Mucosa of stomach (tissue), 1 donor: ENCODE measurements around the gene TJP2.

Experiments
- H3K27me3 ChIP-seq: one replicate; pipeline ENCODE4 v1.7.0; 2013; ENCODE audit warnings: mild to moderate bottlenecking, low read length; ENCODE audit not compliant: control insufficient read depth, insufficient read depth
- H3K36me3 ChIP-seq: one replicate; pipeline ENCODE4 v1.7.0; 2013; ENCODE audit warnings: low read length; ENCODE audit not compliant: control insufficient read depth, insufficient read depth
- H3K4me1 ChIP-seq: one replicate; pipeline ENCODE4 v1.7.0; 2013; ENCODE audit warnings: mild to moderate bottlenecking, low read length; ENCODE audit not compliant: control insufficient read depth, insufficient read depth
- H3K4me3 ChIP-seq: one replicate; pipeline ENCODE4 v1.7.0; 2013; ENCODE audit warnings: low read length
- H3K9ac ChIP-seq: one replicate; pipeline ENCODE4 v1.7.0; 2013; ENCODE audit warnings: mild to moderate bottlenecking, low read length, moderate library complexity
- H3K9me3 ChIP-seq: one replicate; pipeline ENCODE4 v1.7.0; 2013; ENCODE audit warnings: mild to moderate bottlenecking, low read length, moderate library complexity; ENCODE audit not compliant: control insufficient read depth
- donor health status: Pancreatic carcinoma.

The TJP2 gene

DNA sequence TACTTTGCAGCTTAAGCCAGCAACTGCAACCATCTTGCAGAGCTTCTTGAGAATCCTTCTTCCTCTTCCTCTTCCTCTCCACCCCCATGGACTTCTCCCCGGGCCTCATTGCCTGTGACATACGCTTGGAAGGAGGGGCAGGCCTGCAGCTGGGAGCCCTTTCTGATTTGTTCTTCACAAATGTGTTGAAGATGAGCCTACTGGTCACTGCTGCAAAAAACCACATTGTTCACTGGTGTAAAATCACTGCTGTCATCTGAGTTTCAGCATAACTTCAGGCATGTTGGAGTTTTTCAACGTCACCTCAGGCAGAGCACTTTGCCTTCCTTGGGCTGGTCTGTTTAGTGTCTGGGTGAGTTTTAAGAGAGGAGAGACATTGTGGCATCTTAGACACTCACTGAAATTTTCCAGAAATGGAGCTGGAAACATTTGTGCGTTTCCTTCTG, 7.9 kb downstream of the TJP2 start:
- Histone ChIP-seq H3K4me3 (no peak overlapping the region), H3K9ac (no peak overlapping the region), H3K9me3 (no peaks in the 10 kb centered on the region), H3K4me1 (peaks cover 56% of the 10 kb centered on the region), H3K36me3 (no peaks in the 10 kb centered on the region), H3K27me3 (no peaks in the 10 kb centered on the region)

DNA sequence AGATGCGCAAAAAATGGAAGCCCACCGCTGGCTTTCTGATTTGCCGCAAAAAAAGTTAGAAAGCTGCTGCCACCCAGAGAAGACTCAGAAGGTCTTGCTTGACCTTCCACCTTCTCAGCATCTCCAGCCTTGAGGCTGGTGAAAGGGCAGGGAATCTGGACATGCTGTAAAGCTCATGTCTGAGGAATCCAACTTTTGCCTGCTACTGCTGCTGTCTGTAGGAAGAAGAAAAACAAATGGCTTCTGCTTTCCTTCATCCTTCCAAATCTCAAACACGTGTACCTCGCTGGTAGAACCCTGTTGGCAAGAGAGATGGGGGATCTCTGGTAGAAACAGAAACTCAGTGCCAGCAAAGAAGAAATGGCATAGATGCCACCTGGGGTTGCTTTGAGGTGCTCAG, 10.2 kb downstream of the TJP2 start:
- H3K4me3 ChIP-seq: no peak overlapping the region
- no peaks in the 10 kb centered on the region for H3K27me3 ChIP-seq
- no peaks in the 10 kb centered on the region for H3K36me3 ChIP-seq
- H3K9ac ChIP-seq: no peak overlapping the region
- H3K9me3 ChIP-seq: no peaks in the 10 kb centered on the region
- peaks cover 62% of the 10 kb centered on the region for H3K4me1 ChIP-seq

- Histone ChIP-seq H3K27me3 (no peaks in the 10 kb centered on the region), H3K9ac (no peak overlapping the region), H3K4me1 (peaks cover 61% of the 10 kb centered on the region), H3K9me3 (no peaks in the 10 kb centered on the region), H3K4me3 (no peak overlapping the region), H3K36me3 (no peaks in the 10 kb centered on the region)
Observed at GRCh38 chr9:69186841-69187611, 12.9 kb downstream of the TJP2 start.

DNA sequence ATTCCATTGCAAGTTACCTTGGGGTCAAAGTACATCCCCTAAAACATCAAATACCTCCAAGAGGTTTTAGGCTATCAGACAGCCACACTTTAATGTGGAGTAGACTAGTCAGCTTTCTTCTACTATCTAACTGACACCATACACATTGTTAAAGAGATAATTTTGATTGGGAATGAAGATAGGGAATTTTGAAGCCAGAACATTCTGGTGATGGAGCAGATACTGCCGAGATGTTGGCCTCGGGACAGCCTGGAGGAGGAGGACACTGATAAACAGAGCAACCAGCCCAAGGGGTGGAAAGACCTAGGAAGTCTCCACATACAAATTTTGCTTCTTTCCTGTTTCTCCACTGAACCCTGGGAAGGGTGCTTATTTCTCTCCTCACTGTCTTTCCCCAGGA, 14.9 kb downstream of the TJP2 start:
- Histone ChIP-seq H3K4me3 (no peak overlapping the region), H3K36me3 (no peaks in the 10 kb centered on the region), H3K9me3 (no peaks in the 10 kb centered on the region), H3K9ac (no peak overlapping the region), H3K4me1 (peaks cover 66% of the 10 kb centered on the region), H3K27me3 (no peaks in the 10 kb centered on the region)

DNA sequence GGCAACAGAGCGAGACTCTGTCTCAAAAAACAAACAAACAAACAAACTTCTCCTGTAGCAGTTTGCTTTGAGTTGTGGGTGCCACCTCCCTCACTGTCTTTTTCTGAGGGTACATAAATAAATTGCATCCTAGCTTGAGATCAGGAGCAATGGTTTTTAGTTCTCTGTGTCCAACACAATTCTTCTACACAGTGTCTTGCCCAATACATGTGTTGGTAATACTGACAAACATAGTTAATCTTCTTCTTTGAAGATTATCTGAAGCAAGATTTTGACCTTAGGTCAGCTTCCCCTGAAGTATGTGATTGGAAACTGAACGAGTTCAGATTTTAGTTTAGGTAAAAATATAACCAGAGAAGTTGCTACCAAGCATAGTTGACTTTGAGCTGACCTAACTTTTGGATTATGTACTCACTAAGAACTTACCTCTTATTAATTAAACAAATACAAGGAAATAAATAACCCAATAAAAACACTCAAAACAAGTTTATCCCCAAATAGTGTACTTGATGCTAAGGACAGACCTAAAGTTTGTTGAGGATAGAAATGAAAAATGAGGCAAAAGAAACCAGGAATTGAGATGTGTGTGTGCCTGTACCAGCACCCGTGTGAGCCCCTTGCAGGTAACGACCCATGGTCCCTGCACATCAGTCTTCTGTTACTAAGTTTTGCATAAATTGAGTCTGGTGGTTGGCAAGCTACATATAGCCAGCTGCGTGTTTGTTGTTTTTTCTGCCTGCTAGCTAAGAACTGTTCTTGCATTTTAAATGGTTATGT, 16.2 kb downstream of the TJP2 start:
- H3K27me3 ChIP-seq: no peaks in the 10 kb centered on the region
- no peaks in the 10 kb centered on the region for H3K9me3 ChIP-seq
- no peak overlapping the region for H3K9ac ChIP-seq
- no peak overlapping the region for H3K4me3 ChIP-seq
- H3K4me1 ChIP-seq: peaks cover 68% of the 10 kb centered on the region
- no peaks in the 10 kb centered on the region for H3K36me3 ChIP-seq

- peaks cover 72% of the 10 kb centered on the region for H3K4me1 ChIP-seq
- no peak overlapping the region for H3K9ac ChIP-seq
- H3K9me3 ChIP-seq: no peaks in the 10 kb centered on the region
- H3K36me3 ChIP-seq: no peaks in the 10 kb centered on the region
- H3K4me3 ChIP-seq: no peak overlapping the region
- no peaks in the 10 kb centered on the region for H3K27me3 ChIP-seq
Observed at GRCh38 chr9:69190863-69191181, 16.7 kb downstream of the TJP2 start.

GRCh38 chr9:69191231-69191630, 17.2 kb downstream of the TJP2 start:
- no peak overlapping the region for H3K9ac ChIP-seq
- H3K4me1 ChIP-seq: peaks cover 72% of the 10 kb centered on the region
- H3K9me3 ChIP-seq: no peaks in the 10 kb centered on the region
- no peaks in the 10 kb centered on the region for H3K36me3 ChIP-seq
- H3K4me3 ChIP-seq: no peak overlapping the region
- no peaks in the 10 kb centered on the region for H3K27me3 ChIP-seq

- H3K36me3 ChIP-seq: no peaks in the 10 kb centered on the region
- no peak overlapping the region for H3K9ac ChIP-seq
- peaks cover 63% of the 10 kb centered on the region for H3K4me1 ChIP-seq
- H3K4me3 ChIP-seq: no peak overlapping the region
- no peaks in the 10 kb centered on the region for H3K9me3 ChIP-seq
- H3K27me3 ChIP-seq: no peaks in the 10 kb centered on the region
Observed at GRCh38 chr9:69192214-69192613, 18.1 kb downstream of the TJP2 start.

- Histone ChIP-seq H3K4me1 (peaks cover 51% of the 10 kb centered on the region), H3K4me3 (no peak overlapping the region), H3K9me3 (no peaks in the 10 kb centered on the region), H3K36me3 (no peaks in the 10 kb centered on the region), H3K27me3 (no peaks in the 10 kb centered on the region), H3K9ac (no peak overlapping the region)
Observed at GRCh38 chr9:69193685-69194032, 19.6 kb downstream of the TJP2 start.

- H3K36me3 ChIP-seq: no peaks in the 10 kb centered on the region
- no peaks in the 10 kb centered on the region for H3K9me3 ChIP-seq
- no peaks in the 10 kb centered on the region for H3K27me3 ChIP-seq
- no peak overlapping the region for H3K9ac ChIP-seq
- peaks cover 55% of the 10 kb centered on the region for H3K4me1 ChIP-seq
- H3K4me3 ChIP-seq: no peak overlapping the region
Observed at GRCh38 chr9:69194702-69195418, 20.8 kb downstream of the TJP2 start.

GRCh38 chr9:69195668-69196067, 21.6 kb downstream of the TJP2 start:
- Histone ChIP-seq H3K27me3 (no peaks in the 10 kb centered on the region), H3K4me1 (peaks cover 54% of the 10 kb centered on the region), H3K4me3 (no peak overlapping the region), H3K36me3 (no peaks in the 10 kb centered on the region), H3K9me3 (no peaks in the 10 kb centered on the region), H3K9ac (no peak overlapping the region)

DNA sequence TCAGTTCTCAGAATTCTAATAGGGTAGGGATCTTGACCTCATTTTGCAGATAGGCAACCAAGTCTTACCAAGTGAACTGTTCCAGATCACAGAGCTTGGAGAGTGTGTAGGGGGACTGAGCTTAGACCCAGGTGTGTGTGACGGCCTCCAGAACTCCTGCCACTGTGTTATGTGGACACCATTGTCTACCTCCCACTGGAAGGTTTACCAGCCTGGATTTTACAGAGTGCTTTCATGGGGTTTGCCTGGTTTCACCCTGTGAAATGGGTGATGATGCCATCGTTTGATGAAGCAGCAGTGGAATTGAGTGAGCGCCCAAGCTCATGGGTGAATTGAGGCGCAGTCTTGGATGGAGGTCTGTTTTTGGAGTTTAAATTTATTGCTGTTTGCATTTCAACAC, 23.6 kb downstream of the TJP2 start:
- Histone ChIP-seq H3K9me3 (no peaks in the 10 kb centered on the region), H3K4me1 (peaks cover 50% of the 10 kb centered on the region), H3K4me3 (no peak overlapping the region), H3K9ac (no peak overlapping the region), H3K27me3 (no peaks in the 10 kb centered on the region), H3K36me3 (no peaks in the 10 kb centered on the region)
